ENCODE measurements around the gene CAP2. TPM values are rescaled to one million over a fixed set of nuclear protein-coding genes. Genes with fewer than 3 reads are reported as not detected.

Gene CAP2
- total RNA-seq, 4 donors from 2014 or later: 28.5 to 66.5 (median 59.0) TPM

- H3K27me3 ChIP-seq: no peaks in the 10 kb centered on the region
- TF ChIP-seq POLR2A (IDR thresholded peaks at IDR 0.05): no peak
- TF ChIP-seq CTCF (IDR thresholded peaks at IDR 0.05): no peak
- no peak for TF ChIP-seq POLR2AphosphoS5 (IDR thresholded peaks at IDR 0.05)
- no peak for TF ChIP-seq EP300 (IDR thresholded peaks at IDR 0.05)
- H3K27ac ChIP-seq: no peak overlapping the region
- peaks cover 0 to 59% of the 10 kb centered on the region in 2 donors for H3K36me3 ChIP-seq
- WGBS, 2 donors (ENCODE audit: low coverage in 1 of 2): 83 to 96% methylated on average over 1 to 7 of the region's 7 CpGs
- no peaks in the 10 kb centered on the region for H3K9me3 ChIP-seq
- H3K4me1 ChIP-seq: no peaks in the 10 kb centered on the region
- no peak overlapping the region for H3K4me3 ChIP-seq
- no peak for ATAC-seq
Measured at GRCh38 chr6:17511580-17511979, 118.2 kb downstream of the CAP2 start.

- ATAC-seq: no peak
- no peak overlapping the region for H3K4me3 ChIP-seq
- no peaks in the 10 kb centered on the region for H3K9me3 ChIP-seq
- TF ChIP-seq EP300 (IDR thresholded peaks at IDR 0.05): no peak
- TF ChIP-seq CTCF (IDR thresholded peaks at IDR 0.05): no peak
- TF ChIP-seq POLR2A (IDR thresholded peaks at IDR 0.05): no peak
- no peak for TF ChIP-seq POLR2AphosphoS5 (IDR thresholded peaks at IDR 0.05)
- 69 to 80% methylated on average over 1 to 4 of the region's 5 CpGs for WGBS, 2 donors (ENCODE audit: low coverage in 1 of 2)
- H3K36me3 ChIP-seq: peaks cover 0 to 34% of the 10 kb centered on the region in 2 donors
- no peaks in the 10 kb centered on the region for H3K27me3 ChIP-seq
- no peaks in the 10 kb centered on the region for H3K4me1 ChIP-seq
- H3K27ac ChIP-seq: no peak overlapping the region
Measured at GRCh38 chr6:17519120-17519519, 125.7 kb downstream of the CAP2 start.

GRCh38 chr6:17525637-17526036 lies 132.2 kb downstream of the CAP2 start:
- Histone ChIP-seq H3K4me3 (no peak overlapping the region), H3K27ac (no peak overlapping the region), H3K4me1 (no peaks in the 10 kb centered on the region), H3K9me3 (peaks cover 0 to 4% (median 0%) of the 10 kb centered on the region in 3 donors), H3K36me3 (peaks cover 0 to 23% of the 10 kb centered on the region in 2 donors), H3K27me3 (no peaks in the 10 kb centered on the region)
- TF ChIP-seq POLR2AphosphoS5 (IDR thresholded peaks at IDR 0.05) (no peak), EP300 (IDR thresholded peaks at IDR 0.05) (no peak), CTCF (IDR thresholded peaks at IDR 0.05) (no peak), POLR2A (IDR thresholded peaks at IDR 0.05) (no peak)
- WGBS, 2 donors (ENCODE audit: low coverage in 1 of 2): 33 to 44% methylated on average over 1 to 2 of the region's 3 CpGs
- ATAC-seq: peak; percentile 28

- Histone ChIP-seq H3K4me3 (no peak overlapping the region), H3K9me3 (peaks cover 0 to 4% (median 0%) of the 10 kb centered on the region in 3 donors), H3K27me3 (no peaks in the 10 kb centered on the region), H3K27ac (no peak overlapping the region), H3K4me1 (no peaks in the 10 kb centered on the region), H3K36me3 (peaks cover 0 to 32% of the 10 kb centered on the region in 2 donors)
- no peak for TF ChIP-seq CTCF (IDR thresholded peaks at IDR 0.05)
- TF ChIP-seq POLR2AphosphoS5 (IDR thresholded peaks at IDR 0.05): no peak
- TF ChIP-seq POLR2A (IDR thresholded peaks at IDR 0.05): no peak
- no peak for TF ChIP-seq EP300 (IDR thresholded peaks at IDR 0.05)
- WGBS, 2 donors (ENCODE audit: low coverage in 1 of 2): 38 to 60% methylated on average over 1 of the region's 1 CpG
- no peak for ATAC-seq
Measured at GRCh38 chr6:17527076-17527475, 133.7 kb downstream of the CAP2 start.

GRCh38 chr6:17530321-17530835 lies 137.0 kb downstream of the CAP2 start:
- H3K27ac ChIP-seq: no peak overlapping the region
- peaks cover 0 to 2% (median 0%) of the 10 kb centered on the region in 3 donors for H3K9me3 ChIP-seq
- WGBS, 2 donors (ENCODE audit: low coverage in 1 of 2): 59 to 74% methylated on average over 3 of the region's 3 CpGs
- peaks cover 0 to 28% of the 10 kb centered on the region in 2 donors for H3K36me3 ChIP-seq
- H3K4me3 ChIP-seq: no peak overlapping the region
- no peak for ATAC-seq
- H3K27me3 ChIP-seq: no peaks in the 10 kb centered on the region
- TF ChIP-seq POLR2AphosphoS5 (IDR thresholded peaks at IDR 0.05) (no peak), EP300 (IDR thresholded peaks at IDR 0.05) (no peak), POLR2A (IDR thresholded peaks at IDR 0.05) (no peak), CTCF (IDR thresholded peaks at IDR 0.05) (no peak)
- H3K4me1 ChIP-seq: no peaks in the 10 kb centered on the region
